Right lobe of liver (tissue), 4 donors: ENCODE data around the gene UGDH.

Experiments
- POLR2A ChIP-seq: fragments of 450-650 bp; IDR thresholded peaks from one replicate; pipeline ENCODE4 v1.6.1; 2017; ENCODE audit warnings: antibody characterized with exemption, mild to moderate bottlenecking
- TF ChIP-seq, protein P1 (sequence below), 4 donors: fragments of 200-600 bp in 3 of 4; fragments of 450-650 bp in 1 of 4; IDR thresholded peaks; one replicate each; pipeline versions ENCODE4 v1.5.1 to v1.8.0; 2016 to 2022; ENCODE audit warnings: antibody characterized with exemption in 4 of 4, mild to moderate bottlenecking in 2 of 4
- donor health status: DM: no; HTN: no; CAD: no.
- donor health status: DM: no; HTN: no; CAD: no.
- donor health status: DM: no; HTN: yes; CAD: no.

DNA sequence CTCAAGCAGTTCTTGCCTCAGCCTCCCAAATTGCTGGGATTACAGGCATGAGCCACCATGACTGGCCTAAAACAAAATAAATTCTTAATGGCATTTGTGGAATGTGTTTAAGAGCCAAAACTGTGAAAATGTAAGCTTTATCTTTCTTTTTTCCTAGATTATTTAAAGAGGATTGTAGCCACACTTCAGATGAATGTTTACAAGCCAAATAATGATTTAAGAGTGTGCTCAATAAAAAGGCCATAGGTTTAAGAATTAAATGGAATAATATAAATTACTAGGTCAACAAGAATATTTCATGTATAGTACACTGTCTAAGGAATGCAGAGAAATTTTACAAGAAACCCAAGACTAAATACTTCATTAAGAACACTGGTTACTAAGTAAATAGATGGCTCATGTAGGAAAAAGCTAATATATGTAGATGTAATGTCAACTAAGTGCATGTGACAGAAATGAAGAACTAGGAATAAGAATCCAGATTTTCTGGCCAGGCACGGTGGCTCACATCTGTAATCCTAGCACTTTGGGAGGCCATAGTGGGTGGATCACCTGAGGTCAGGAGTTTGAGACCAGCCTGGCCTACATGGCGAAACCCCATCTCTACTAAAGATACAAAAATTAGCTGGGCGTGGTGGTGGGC, 21.3 kb upstream of the UGDH start:
- TF ChIP-seq, protein P1, sequence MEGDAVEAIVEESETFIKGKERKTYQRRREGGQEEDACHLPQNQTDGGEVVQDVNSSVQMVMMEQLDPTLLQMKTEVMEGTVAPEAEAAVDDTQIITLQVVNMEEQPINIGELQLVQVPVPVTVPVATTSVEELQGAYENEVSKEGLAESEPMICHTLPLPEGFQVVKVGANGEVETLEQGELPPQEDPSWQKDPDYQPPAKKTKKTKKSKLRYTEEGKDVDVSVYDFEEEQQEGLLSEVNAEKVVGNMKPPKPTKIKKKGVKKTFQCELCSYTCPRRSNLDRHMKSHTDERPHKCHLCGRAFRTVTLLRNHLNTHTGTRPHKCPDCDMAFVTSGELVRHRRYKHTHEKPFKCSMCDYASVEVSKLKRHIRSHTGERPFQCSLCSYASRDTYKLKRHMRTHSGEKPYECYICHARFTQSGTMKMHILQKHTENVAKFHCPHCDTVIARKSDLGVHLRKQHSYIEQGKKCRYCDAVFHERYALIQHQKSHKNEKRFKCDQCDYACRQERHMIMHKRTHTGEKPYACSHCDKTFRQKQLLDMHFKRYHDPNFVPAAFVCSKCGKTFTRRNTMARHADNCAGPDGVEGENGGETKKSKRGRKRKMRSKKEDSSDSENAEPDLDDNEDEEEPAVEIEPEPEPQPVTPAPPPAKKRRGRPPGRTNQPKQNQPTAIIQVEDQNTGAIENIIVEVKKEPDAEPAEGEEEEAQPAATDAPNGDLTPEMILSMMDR (IDR thresholded peaks at IDR 0.05): no peak
- TF ChIP-seq POLR2A: no peak
